Neural cell (in vitro differentiated cells): ENCODE results near the gene SHPK. TPM values are rescaled to one million over a fixed set of nuclear protein-coding genes. Genes with fewer than 3 reads are reported as not detected.

Experiments
- H2AFZ ChIP-seq: fragments of 200-600, 300-800 bp; sonication (generic), shearing (Covaris generic); 2 replicates; pipeline ENCODE4 v1.6.0; 2014; ENCODE audit warnings: low read depth, mild to moderate bottlenecking, antibody characterized with exemption, low read length, moderate library complexity
- H3F3A ChIP-seq: fragments of 200-600 bp; shearing (Covaris generic); 2 replicates; pipeline ENCODE4 v1.6.1; 2016; ENCODE audit warnings: mild to moderate bottlenecking, moderate library complexity, mixed read lengths, antibody characterized with exemption, low read length; ENCODE audit not compliant: insufficient read depth, poor library complexity, severe bottlenecking
- H3K27ac ChIP-seq: fragments of 200-600, 300-800 bp; sonication (generic), shearing (Covaris generic); 2 replicates; pipeline ENCODE4 v1.5.1; 2014; ENCODE audit warnings: mild to moderate bottlenecking, low read length, moderate library complexity
- H3K27me3 ChIP-seq: fragments of 300-800, 200-600 bp; sonication (generic), shearing (Covaris generic); 2 replicates; pipeline ENCODE4 v1.6.0; 2014; ENCODE audit warnings: mild to moderate bottlenecking, low read depth, low read length, moderate library complexity; ENCODE audit not compliant: insufficient read depth
- H3K36me3 ChIP-seq: fragments of 300-800, 200-600 bp; sonication (generic), shearing (Covaris generic); 2 replicates; pipeline ENCODE4 v1.5.1; 2014; ENCODE audit warnings: mild to moderate bottlenecking, antibody characterized with exemption, low read length, moderate library complexity; ENCODE audit not compliant: insufficient read depth
- H3K4me2 ChIP-seq: fragments of 300-800, 200-600 bp; sonication (generic), shearing (Covaris generic); 2 replicates; pipeline ENCODE4 v1.6.0; 2014; ENCODE audit warnings: mild to moderate bottlenecking, low read length
- H3K4me3 ChIP-seq: fragments of 300-800, 200-600 bp; sonication (generic), shearing (Covaris generic); 2 replicates; pipeline ENCODE4 v1.5.1; 2014; ENCODE audit warnings: mild to moderate bottlenecking, low read length, moderate library complexity
- H3K79me2 ChIP-seq: fragments of 200-600 bp; shearing (Covaris generic); replicated peaks from 2 replicates; pipeline ENCODE4 v1.6.0; 2014; ENCODE audit warnings: mild to moderate bottlenecking, low read length, moderate library complexity; ENCODE audit not compliant: insufficient read depth
- H3K9ac ChIP-seq: fragments of 300-800, 200-600 bp; sonication (generic), shearing (Covaris generic); 2 replicates; pipeline ENCODE4 v1.6.1; 2016; ENCODE audit warnings: mild to moderate bottlenecking, low read length, mixed read lengths
- H3K9me2 ChIP-seq: fragments of 200-600 bp; shearing (Covaris generic); 2 replicates; pipeline ENCODE4 v1.6.1; 2016; ENCODE audit warnings: mild to moderate bottlenecking, low read length, mixed read lengths; ENCODE audit not compliant: insufficient read depth
- H3K9me3 ChIP-seq: fragments of 200-600, 300-800 bp; sonication (generic), shearing (Covaris generic); 2 replicates; pipeline ENCODE4 v1.6.1; 2016; ENCODE audit warnings: mild to moderate bottlenecking, mixed run types, low read length, moderate library complexity, mixed read lengths
- H4K20me1 ChIP-seq: fragments of 200-600 bp; shearing (Covaris generic); 2 replicates; pipeline ENCODE4 v1.6.1; 2016; ENCODE audit warnings: mild to moderate bottlenecking, mixed run types; ENCODE audit not compliant: insufficient read depth
- EP300 ChIP-seq: fragments of 450-650 bp; conservative IDR thresholded peaks from 2 replicates; pipeline ENCODE4 v1.6.1; 2014; ENCODE audit warnings: antibody characterized with exemption, mild to moderate bottlenecking, moderate library complexity; ENCODE audit not compliant: poor library complexity, severe bottlenecking
- EZH2 ChIP-seq: fragments of 200-600, 300-800 bp; shearing (Covaris generic), sonication (generic); IDR thresholded peaks from 2 replicates; pipeline ENCODE4 v1.6.1; 2014; ENCODE audit warnings: antibody characterized with exemption, low read length, borderline replicate concordance, mild to moderate bottlenecking; ENCODE audit not compliant: insufficient read depth, poor library complexity, severe bottlenecking
- MXI1 ChIP-seq: fragments of 450-650 bp; conservative IDR thresholded peaks from 2 replicates; pipeline ENCODE4 v1.6.1; 2014; ENCODE audit warnings: antibody characterized with exemption, mild to moderate bottlenecking; ENCODE audit not compliant: poor library complexity, severe bottlenecking
- POLR2AphosphoS5 ChIP-seq: IDR thresholded peaks from 2 replicates; pipeline ENCODE4 v1.6.1; 2012
- RAD21 ChIP-seq: fragments of 450-650 bp; conservative IDR thresholded peaks from 2 replicates; pipeline ENCODE4 v1.6.1; 2014; ENCODE audit warnings: antibody characterized with exemption, mild to moderate bottlenecking, moderate library complexity
- SMC3 ChIP-seq: fragments of 450-650 bp; conservative IDR thresholded peaks from 2 replicates; pipeline ENCODE4 v1.6.1; 2014; ENCODE audit warnings: antibody characterized with exemption, mild to moderate bottlenecking, moderate library complexity; ENCODE audit not compliant: poor library complexity
- TAF1 ChIP-seq: IDR thresholded peaks from 2 replicates; pipeline ENCODE4 v1.6.1; 2012; ENCODE audit warnings: low read depth
- polyA plus RNA-seq: library from polyadenylated mRNA; depleted of rRNA; stranded (reverse); fragments of >200 nt; gene quantifications from 2 replicates; pipeline ENCODE4 v1.2.3, GENCODE V29; 2014
- TF ChIP-seq, protein P1 (sequence below): fragments of 450-650 bp; IDR thresholded peaks from 2 replicates; pipeline ENCODE4 v1.5.1; 2014; ENCODE audit warnings: antibody characterized with exemption, mild to moderate bottlenecking, moderate library complexity; ENCODE audit not compliant: poor library complexity, severe bottlenecking
- TF ChIP-seq, protein P2 (sequence below): IDR thresholded peaks from 2 replicates; pipeline ENCODE4 v1.6.1; 2012; ENCODE audit warnings: borderline replicate concordance

SHPK gene
- polyA plus RNA-seq, 1 donor from 2014 or later: 14.3 TPM

- no peak overlapping the region for H3K27ac ChIP-seq
- H2AFZ ChIP-seq: no peak overlapping the region
- H3K4me2 ChIP-seq: no peak overlapping the region
- H3K36me3 ChIP-seq: no peaks in the 10 kb centered on the region
- no peaks in the 10 kb centered on the region for H3K9me2 ChIP-seq
- TF ChIP-seq TAF1 (no peak), RAD21 (no peak), EP300 (no peak), SMC3 (no peak), MXI1 (no peak), EZH2 (no peak)
- TF ChIP-seq, protein P1, sequence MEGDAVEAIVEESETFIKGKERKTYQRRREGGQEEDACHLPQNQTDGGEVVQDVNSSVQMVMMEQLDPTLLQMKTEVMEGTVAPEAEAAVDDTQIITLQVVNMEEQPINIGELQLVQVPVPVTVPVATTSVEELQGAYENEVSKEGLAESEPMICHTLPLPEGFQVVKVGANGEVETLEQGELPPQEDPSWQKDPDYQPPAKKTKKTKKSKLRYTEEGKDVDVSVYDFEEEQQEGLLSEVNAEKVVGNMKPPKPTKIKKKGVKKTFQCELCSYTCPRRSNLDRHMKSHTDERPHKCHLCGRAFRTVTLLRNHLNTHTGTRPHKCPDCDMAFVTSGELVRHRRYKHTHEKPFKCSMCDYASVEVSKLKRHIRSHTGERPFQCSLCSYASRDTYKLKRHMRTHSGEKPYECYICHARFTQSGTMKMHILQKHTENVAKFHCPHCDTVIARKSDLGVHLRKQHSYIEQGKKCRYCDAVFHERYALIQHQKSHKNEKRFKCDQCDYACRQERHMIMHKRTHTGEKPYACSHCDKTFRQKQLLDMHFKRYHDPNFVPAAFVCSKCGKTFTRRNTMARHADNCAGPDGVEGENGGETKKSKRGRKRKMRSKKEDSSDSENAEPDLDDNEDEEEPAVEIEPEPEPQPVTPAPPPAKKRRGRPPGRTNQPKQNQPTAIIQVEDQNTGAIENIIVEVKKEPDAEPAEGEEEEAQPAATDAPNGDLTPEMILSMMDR: no peak
- TF ChIP-seq, protein P2, sequence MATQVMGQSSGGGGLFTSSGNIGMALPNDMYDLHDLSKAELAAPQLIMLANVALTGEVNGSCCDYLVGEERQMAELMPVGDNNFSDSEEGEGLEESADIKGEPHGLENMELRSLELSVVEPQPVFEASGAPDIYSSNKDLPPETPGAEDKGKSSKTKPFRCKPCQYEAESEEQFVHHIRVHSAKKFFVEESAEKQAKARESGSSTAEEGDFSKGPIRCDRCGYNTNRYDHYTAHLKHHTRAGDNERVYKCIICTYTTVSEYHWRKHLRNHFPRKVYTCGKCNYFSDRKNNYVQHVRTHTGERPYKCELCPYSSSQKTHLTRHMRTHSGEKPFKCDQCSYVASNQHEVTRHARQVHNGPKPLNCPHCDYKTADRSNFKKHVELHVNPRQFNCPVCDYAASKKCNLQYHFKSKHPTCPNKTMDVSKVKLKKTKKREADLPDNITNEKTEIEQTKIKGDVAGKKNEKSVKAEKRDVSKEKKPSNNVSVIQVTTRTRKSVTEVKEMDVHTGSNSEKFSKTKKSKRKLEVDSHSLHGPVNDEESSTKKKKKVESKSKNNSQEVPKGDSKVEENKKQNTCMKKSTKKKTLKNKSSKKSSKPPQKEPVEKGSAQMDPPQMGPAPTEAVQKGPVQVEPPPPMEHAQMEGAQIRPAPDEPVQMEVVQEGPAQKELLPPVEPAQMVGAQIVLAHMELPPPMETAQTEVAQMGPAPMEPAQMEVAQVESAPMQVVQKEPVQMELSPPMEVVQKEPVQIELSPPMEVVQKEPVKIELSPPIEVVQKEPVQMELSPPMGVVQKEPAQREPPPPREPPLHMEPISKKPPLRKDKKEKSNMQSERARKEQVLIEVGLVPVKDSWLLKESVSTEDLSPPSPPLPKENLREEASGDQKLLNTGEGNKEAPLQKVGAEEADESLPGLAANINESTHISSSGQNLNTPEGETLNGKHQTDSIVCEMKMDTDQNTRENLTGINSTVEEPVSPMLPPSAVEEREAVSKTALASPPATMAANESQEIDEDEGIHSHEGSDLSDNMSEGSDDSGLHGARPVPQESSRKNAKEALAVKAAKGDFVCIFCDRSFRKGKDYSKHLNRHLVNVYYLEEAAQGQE: no peak
- H3F3A ChIP-seq: no peaks in the 10 kb centered on the region
- H3K79me2 ChIP-seq: no peaks in the 10 kb centered on the region
- H3K9me3 ChIP-seq: no peaks in the 10 kb centered on the region
- no peak overlapping the region for H3K9ac ChIP-seq
- no peaks in the 10 kb centered on the region for H4K20me1 ChIP-seq
- no peak overlapping the region for H3K4me3 ChIP-seq
- H3K27me3 ChIP-seq: no peaks in the 10 kb centered on the region
Measured at GRCh38 chr17:3573246-3574100, 62.6 kb downstream of the SHPK start.

DNA sequence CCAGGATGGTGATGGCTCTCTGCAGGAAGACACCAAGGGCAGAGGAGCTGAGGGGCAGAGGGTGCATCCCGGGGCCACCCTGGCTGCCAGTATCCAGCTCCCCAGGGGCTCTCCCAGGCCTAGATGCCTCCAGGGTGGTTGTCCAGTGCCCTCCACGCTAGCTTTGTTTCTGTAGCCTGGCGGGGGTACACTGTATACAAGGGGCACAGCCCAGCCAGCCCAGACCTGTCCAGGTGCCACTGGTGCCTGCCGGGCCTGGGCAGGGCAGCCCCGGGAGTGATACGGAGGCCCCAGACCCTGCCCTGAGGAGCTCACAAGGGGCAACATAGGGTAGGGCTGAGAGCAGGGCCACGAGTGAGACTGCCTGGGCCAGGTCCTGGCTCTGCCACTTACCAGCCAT, 63.8 kb downstream of the SHPK start:
- Histone ChIP-seq H3K36me3 (no peaks in the 10 kb centered on the region), H3K4me2 (no peak overlapping the region), H3K9ac (no peak overlapping the region), H2AFZ (no peak overlapping the region), H4K20me1 (no peaks in the 10 kb centered on the region), H3K9me2 (no peaks in the 10 kb centered on the region), H3K79me2 (no peaks in the 10 kb centered on the region), H3K9me3 (no peaks in the 10 kb centered on the region), H3F3A (no peaks in the 10 kb centered on the region), H3K27me3 (no peaks in the 10 kb centered on the region), H3K4me3 (no peak overlapping the region), H3K27ac (no peak overlapping the region)
- TF ChIP-seq, protein P2: no peak
- TF ChIP-seq EP300: no peak
- no peak for TF ChIP-seq TAF1
- no peak for TF ChIP-seq EZH2
- TF ChIP-seq POLR2AphosphoS5: no peak
- TF ChIP-seq, protein P1: no peak
- no peak for TF ChIP-seq RAD21
- TF ChIP-seq SMC3: no peak
- TF ChIP-seq MXI1: no peak
